Upper lobe of right lung (tissue), 1 donor: ENCODE measurements around the gene DDX51. TPM values are rescaled to one million over a fixed set of nuclear protein-coding genes. Genes with fewer than 3 reads are reported as not detected.
A peak's percentile ranks its signal among the peaks of the same experiment; 100 is the strongest.

Experiments used
- ATAC-seq: fragments of 200-7000 bp; cut with Tn5 transposase; one replicate; pipeline ENCODE4 v1.9.1; 2020; ENCODE audit warnings: mild to moderate bottlenecking, moderate library complexity
- DNase-seq: peaks from one replicate; pipeline ENCODE4 v3.0.0-alpha.2; 2020
- H3K27ac ChIP-seq: fragments of 200-600 bp; one replicate; pipeline ENCODE4 v1.8.0; 2022
- H3K27me3 ChIP-seq: fragments of 200-600 bp; one replicate; pipeline ENCODE4 v1.8.0; 2022; ENCODE audit warnings: mild to moderate bottlenecking
- H3K36me3 ChIP-seq: fragments of 200-600 bp; one replicate; pipeline ENCODE4 v1.8.0; 2022
- H3K4me1 ChIP-seq: fragments of 200-600 bp; one replicate; pipeline ENCODE4 v1.8.0; 2022
- H3K4me3 ChIP-seq: fragments of 200-600 bp; one replicate; pipeline ENCODE4 v1.8.0; 2022; ENCODE audit warnings: mild to moderate bottlenecking
- H3K9me3 ChIP-seq: fragments of 200-600 bp; one replicate; pipeline ENCODE4 v1.8.0; 2022
- CTCF ChIP-seq: fragments of 200-600 bp; IDR thresholded peaks from one replicate; pipeline ENCODE4 v1.8.0; 2022; ENCODE audit warnings: antibody characterized with exemption
- intact Hi-C: fragments of 100-400 bp; cut with DNase I; formaldehyde crosslinking; loops from one replicate; pipeline ENCODE4 v1.11.0; 2022
- total RNA-seq: library from RNA; stranded (reverse); fragmentation: NEBNext Ultra II Directional; extraction: Animal tissue kit (Norgen Biotek cat#: 25700); gene quantifications from one replicate; pipeline ENCODE4 v1.2.1, GENCODE V29; 2021
- donor health status: DM: no; HTN: yes; CAD: no; lungs with severe emphysema.

Gene DDX51
- total RNA-seq, 1 donor from 2014 or later: 16.2 TPM

GRCh38 chr12:132121283-132121682, 22.8 kb downstream of the DDX51 start:
- Histone ChIP-seq H3K27me3 (no peaks in the 10 kb centered on the region), H3K4me1 (no peaks in the 10 kb centered on the region), H3K9me3 (no peaks in the 10 kb centered on the region), H3K4me3 (no peak overlapping the region), H3K36me3 (peaks cover 51% of the 10 kb centered on the region), H3K27ac (no peak overlapping the region)
- TF ChIP-seq CTCF: no peak
- intact Hi-C loops: no loop called here
- no peak for DNase-seq
- ATAC-seq: no peak

- no peaks in the 10 kb centered on the region for H3K9me3 ChIP-seq
- no peak overlapping the region for H3K27ac ChIP-seq
- H3K27me3 ChIP-seq: no peaks in the 10 kb centered on the region
- no peak overlapping the region for H3K4me3 ChIP-seq
- intact Hi-C loops: no loop called here
- ATAC-seq: no peak
- peaks cover 60% of the 10 kb centered on the region for H3K36me3 ChIP-seq
- H3K4me1 ChIP-seq: no peaks in the 10 kb centered on the region
- no peak for TF ChIP-seq CTCF
- DNase-seq: no peak
Observed at GRCh38 chr12:132118876-132119275, 25.2 kb downstream of the DDX51 start.

GRCh38 chr12:132117558-132117875, 26.6 kb downstream of the DDX51 start:
- H3K36me3 ChIP-seq: peaks cover 61% of the 10 kb centered on the region
- ATAC-seq: peak; percentile 16

GRCh38 chr12:132116709-132117557, 27.2 kb downstream of the DDX51 start:
- ATAC-seq (peak; percentile 26), DNase-seq (peak; percentile 59)
- no peaks in the 10 kb centered on the region for H3K9me3 ChIP-seq
- no peaks in the 10 kb centered on the region for H3K27me3 ChIP-seq
- H3K36me3 ChIP-seq: peaks cover 56% of the 10 kb centered on the region
- intact Hi-C loops: no loop called here
- no peak overlapping the region for H3K4me3 ChIP-seq
- H3K27ac ChIP-seq: no peak overlapping the region
- no peaks in the 10 kb centered on the region for H3K4me1 ChIP-seq
- no peak for TF ChIP-seq CTCF

More at GRCh38 chr12:132117558-132117875, 26.6 kb downstream of the DDX51 start:
- no peak for DNase-seq
- no peak for TF ChIP-seq CTCF
- no peak overlapping the region for H3K4me3 ChIP-seq
- no peaks in the 10 kb centered on the region for H3K9me3 ChIP-seq
- H3K27me3 ChIP-seq: no peaks in the 10 kb centered on the region
- intact Hi-C loops: no loop called here
- no peak overlapping the region for H3K27ac ChIP-seq
- no peaks in the 10 kb centered on the region for H3K4me1 ChIP-seq

GRCh38 chr12:132115500-132115899, 28.6 kb downstream of the DDX51 start:
- ATAC-seq (no peak), DNase-seq (no peak)
- Histone ChIP-seq H3K36me3 (peaks cover 56% of the 10 kb centered on the region), H3K27ac (no peak overlapping the region), H3K4me1 (no peaks in the 10 kb centered on the region), H3K4me3 (no peak overlapping the region), H3K27me3 (no peaks in the 10 kb centered on the region), H3K9me3 (no peaks in the 10 kb centered on the region)
- intact Hi-C loops: no loop called here
- TF ChIP-seq CTCF: no peak
